ENCODE measurements around the gene GRID1. TPM values are rescaled to one million over a fixed set of nuclear protein-coding genes. Genes with fewer than 3 reads are reported as not detected.

The GRID1 gene
- total and polyA plus RNA-seq, 9 of the 15 experiments (the other 6 are each of a cell fraction or from before 2014, with no cell fraction given) = 0.01 to 7.2 (median 1.2) TPM

DNA sequence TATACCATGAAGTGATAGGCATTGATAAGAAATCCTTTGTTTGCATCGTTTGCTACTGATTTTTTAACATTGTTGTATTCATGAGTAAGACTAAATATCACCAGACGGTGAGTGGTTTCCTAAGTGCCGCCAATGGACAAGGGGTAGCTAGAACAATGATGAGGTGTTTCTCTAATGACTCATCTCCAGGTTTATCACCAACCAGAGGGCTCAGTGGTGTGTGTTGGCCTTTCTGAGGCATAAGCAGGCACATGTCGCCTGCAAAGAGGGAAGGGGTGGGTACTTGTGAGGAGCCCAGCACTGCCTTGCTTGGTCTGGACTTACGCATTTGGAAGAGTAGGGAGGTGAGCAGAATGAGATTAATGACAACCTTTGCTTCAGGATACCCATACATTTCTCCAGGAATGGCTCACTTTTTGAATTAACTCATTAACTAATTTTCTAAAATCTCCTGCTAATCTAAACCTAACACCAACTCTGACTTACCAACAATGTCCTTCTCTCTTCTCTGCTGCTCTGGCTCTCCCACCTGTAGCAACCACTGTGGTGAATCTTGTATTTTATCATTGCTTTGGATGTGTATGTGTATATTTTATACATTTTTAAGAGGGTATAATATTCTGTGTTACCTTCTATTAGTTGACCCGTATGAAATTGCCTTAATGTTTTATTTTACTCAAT, 722.6 kb downstream of the GRID1 start:
- in situ Hi-C loops (cut with MboI) = no loop called here
- no peaks in the 10 kb centered on the region for H3K9me3 ChIP-seq (replicated peaks; ENCODE audit: control insufficient read depth, insufficient read depth, low read depth, low read length)
- FAIRE-seq (no peak), ATAC-seq (no peak), DNase-seq (ENCODE audit: extremely low read depth in 1 of 4, low spot score in 3 of 4) (no peak)
- POLR2A ChIA-PET = interaction anchor here (0.6 to 1.0 kb wide), 2 partner anchors 107 to 1597 kb away, joined by 3 read pairs; no protein-coding TSS in a partner anchor
- H3K4me1 ChIP-seq (replicated peaks in 1 of 2; ENCODE audit: control insufficient read depth in 2 of 2, insufficient read depth in 2 of 2, low read length in 2 of 2) = no peaks in the 10 kb centered on the region
- H3K79me2 ChIP-seq (ENCODE audit: control insufficient read depth, insufficient read depth, low read length) = no peaks in the 10 kb centered on the region
- no peak overlapping the region for H3K4me3 ChIP-seq
- CTCF ChIA-PET (ENCODE audit: low intra/inter-chr PET ratio) = no interaction called here
- 16% methylated on average over 6 of the region's 6 CpGs for WGBS (ENCODE audit: insufficient coverage, low coverage, missing lambda C conversion rate)
- TF ChIP-seq, protein P1, sequence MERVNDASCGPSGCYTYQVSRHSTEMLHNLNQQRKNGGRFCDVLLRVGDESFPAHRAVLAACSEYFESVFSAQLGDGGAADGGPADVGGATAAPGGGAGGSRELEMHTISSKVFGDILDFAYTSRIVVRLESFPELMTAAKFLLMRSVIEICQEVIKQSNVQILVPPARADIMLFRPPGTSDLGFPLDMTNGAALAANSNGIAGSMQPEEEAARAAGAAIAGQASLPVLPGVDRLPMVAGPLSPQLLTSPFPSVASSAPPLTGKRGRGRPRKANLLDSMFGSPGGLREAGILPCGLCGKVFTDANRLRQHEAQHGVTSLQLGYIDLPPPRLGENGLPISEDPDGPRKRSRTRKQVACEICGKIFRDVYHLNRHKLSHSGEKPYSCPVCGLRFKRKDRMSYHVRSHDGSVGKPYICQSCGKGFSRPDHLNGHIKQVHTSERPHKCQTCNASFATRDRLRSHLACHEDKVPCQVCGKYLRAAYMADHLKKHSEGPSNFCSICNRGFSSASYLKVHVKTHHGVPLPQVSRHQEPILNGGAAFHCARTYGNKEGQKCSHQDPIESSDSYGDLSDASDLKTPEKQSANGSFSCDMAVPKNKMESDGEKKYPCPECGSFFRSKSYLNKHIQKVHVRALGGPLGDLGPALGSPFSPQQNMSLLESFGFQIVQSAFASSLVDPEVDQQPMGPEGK (CRISPR knock-in tag; IDR thresholded peaks at IDR 0.05; ENCODE audit: borderline replicate concordance) = no peak
- BruUV-seq (replicated peaks) = no TSS peak
- intact Hi-C loops (cut with micrococcal nuclease) = no loop called here
- H3K27ac ChIP-seq (ENCODE audit: extremely low read depth, low read depth, low read length) = no peak overlapping the region
- no peak overlapping the region for H3K4me2 ChIP-seq (ENCODE audit: insufficient read depth, low read length)
- no peak overlapping the region for H3K9ac ChIP-seq (ENCODE audit: insufficient read depth in 1 of 2, low read depth in 2 of 2, low read length in 2 of 2)
- H3K9me1 ChIP-seq (ENCODE audit: control insufficient read depth, insufficient read depth, low read length) = no peaks in the 10 kb centered on the region
- H3K36me3 ChIP-seq (ENCODE audit: control insufficient read depth, insufficient read depth, low read length) = no peaks in the 10 kb centered on the region; the same call in 2 of the 3 replicates
- no peaks in the 10 kb centered on the region for H4K20me1 ChIP-seq (replicated peaks; ENCODE audit: control insufficient read depth, insufficient read depth, low read length)
- no peaks in the 10 kb centered on the region for H3K27me3 ChIP-seq (ENCODE audit: control insufficient read depth in 2 of 2, insufficient read depth in 2 of 2, low read length in 2 of 2)
- H2AFZ ChIP-seq (ENCODE audit: low read depth, low read length) = no peak overlapping the region
